Thymus (tissue), 11 donors: ENCODE data around the gene TMEM150C. TPM values are rescaled to one million over a fixed set of nuclear protein-coding genes. Genes with fewer than 3 reads are reported as not detected.

Experiments used
- DNase-seq, 9 donors: peaks; one replicate each; pipeline ENCODE4 v3.0.0-alpha.2; 2013; ENCODE audit warnings: low spot score in 9 of 9, low read depth in 6 of 9, missing footprints in 1 of 9
- H3K27ac ChIP-seq, 2 donors: one replicate each; pipeline ENCODE4 v1.5.1; 2013; ENCODE audit warnings: control low read depth in 1 of 2, low read depth in 1 of 2, low read length in 1 of 2, mild to moderate bottlenecking in 1 of 2, moderate library complexity in 1 of 2
- H3K27me3 ChIP-seq, 2 donors: one replicate each; pipeline ENCODE4 v1.5.1; 2013; ENCODE audit warnings: low read length in 1 of 2; ENCODE audit not compliant: control insufficient read depth in 2 of 2, insufficient read depth in 1 of 2
- H3K36me3 ChIP-seq, 2 donors: one replicate each; pipeline ENCODE4 v1.5.1; 2013; ENCODE audit warnings: low read length in 1 of 2, mild to moderate bottlenecking in 1 of 2, moderate library complexity in 1 of 2; ENCODE audit not compliant: control insufficient read depth in 2 of 2, insufficient read depth in 2 of 2
- H3K4me1 ChIP-seq, 2 donors: one replicate each; pipeline ENCODE4 v1.5.1; 2013; ENCODE audit warnings: low read length in 2 of 2; ENCODE audit not compliant: control insufficient read depth in 2 of 2, insufficient read depth in 2 of 2
- H3K4me3 ChIP-seq, 2 donors: one replicate each; pipeline ENCODE4 v1.5.1; 2013; ENCODE audit warnings: low read length in 2 of 2, control low read depth in 1 of 2, mild to moderate bottlenecking in 1 of 2
- H3K9me3 ChIP-seq, 2 donors: one replicate each; pipeline ENCODE4 v1.5.1; 2013; ENCODE audit warnings: low read length in 1 of 2, mild to moderate bottlenecking in 1 of 2; ENCODE audit not compliant: control insufficient read depth in 2 of 2, insufficient read depth in 1 of 2
- WGBS: extraction: QIAGEN DNeasy Blood & Tissue Kit; methylation state at CpG from one replicate; pipeline ENCODE4 v1.1.7; 2013; 5-methylcytosine and 5-hydroxymethylcytosine counted together
- polyA plus RNA-seq: library from polyadenylated mRNA; stranded (reverse); fragments of 200-250 nt; gene quantifications from one replicate; pipeline ENCODE4 v1.2.3, GENCODE V29; 2013
- total RNA-seq: library from RNA; stranded (reverse); fragments of 120-200 nt; gene quantifications from one replicate; pipeline ENCODE4 v1.2.4, GENCODE V29; 2013
- donor health status: healthy.

TMEM150C gene
- total and polyA plus RNA-seq, 2 donors = 6.1 to 18.2 TPM

DNA sequence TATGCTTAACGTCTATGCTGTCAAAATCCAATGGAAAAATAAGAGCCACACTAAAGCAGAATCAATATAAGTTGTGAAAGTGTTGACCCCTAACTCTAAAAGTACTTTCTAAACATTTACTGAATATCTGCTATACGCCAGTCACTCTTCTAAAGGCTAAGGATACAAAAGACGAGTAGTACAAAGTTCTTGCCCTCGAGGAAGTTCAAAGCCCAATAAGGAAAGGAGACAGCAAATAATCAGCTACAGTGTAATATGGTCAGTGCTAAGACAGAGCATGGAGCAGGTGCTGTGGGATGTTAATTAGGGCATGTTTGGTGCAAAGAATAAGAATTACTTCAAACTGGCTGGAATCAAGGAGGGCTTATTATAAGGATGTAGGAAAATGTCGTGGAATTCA lies 31.6 kb upstream of the TMEM150C start:
- Histone ChIP-seq H3K36me3 (no peaks in the 10 kb centered on the region), H3K27me3 (peaks cover 0 to 2% of the 10 kb centered on the region in 2 donors), H3K4me3 (no peak overlapping the region), H3K27ac (no peak overlapping the region), H3K4me1 (no peaks in the 10 kb centered on the region), H3K9me3 (no peaks in the 10 kb centered on the region)
- 89% methylated on average over 5 of the region's 5 CpGs for WGBS
- DNase-seq = no peak

- Histone ChIP-seq H3K27ac (no peak overlapping the region), H3K4me1 (no peaks in the 10 kb centered on the region), H3K9me3 (no peaks in the 10 kb centered on the region), H3K27me3 (peaks cover 0 to 2% of the 10 kb centered on the region in 2 donors), H3K4me3 (no peak overlapping the region), H3K36me3 (no peaks in the 10 kb centered on the region)
- WGBS = 82% methylated on average over 3 of the region's 3 CpGs
- DNase-seq = no peak
These were observed 30.9 kb upstream of the TMEM150C start for GRCh38 chr4:82592639-82593038.

GRCh38 chr4:82591592-82591991 lies 29.8 kb upstream of the TMEM150C start:
- Histone ChIP-seq H3K4me3 (no peak overlapping the region), H3K27me3 (peaks cover 0 to 2% of the 10 kb centered on the region in 2 donors), H3K36me3 (no peaks in the 10 kb centered on the region), H3K27ac (no peak overlapping the region), H3K9me3 (no peaks in the 10 kb centered on the region), H3K4me1 (no peaks in the 10 kb centered on the region)
- whole genome bisulfite sequencing = 92% methylated on average over 5 of the region's 5 CpGs
- DNase-seq = no peak

- no peaks in the 10 kb centered on the region for H3K4me1 ChIP-seq
- DNase-seq = no peak
- no peaks in the 10 kb centered on the region for H3K36me3 ChIP-seq
- H3K9me3 ChIP-seq = no peaks in the 10 kb centered on the region
- peaks cover 0 to 2% of the 10 kb centered on the region in 2 donors for H3K27me3 ChIP-seq
- H3K4me3 ChIP-seq = no peak overlapping the region
- no peak overlapping the region for H3K27ac ChIP-seq
- WGBS = 96% methylated on average over 1 of the region's 1 CpG
These were observed 28.0 kb upstream of the TMEM150C start for GRCh38 chr4:82589756-82590155.

GRCh38 chr4:82588771-82589270 lies 27.0 kb upstream of the TMEM150C start:
- WGBS = 94% methylated on average over 2 of the region's 2 CpGs
- Histone ChIP-seq H3K36me3 (no peaks in the 10 kb centered on the region), H3K9me3 (no peaks in the 10 kb centered on the region), H3K27ac (no peak overlapping the region), H3K4me3 (no peak overlapping the region), H3K27me3 (peaks cover 0 to 2% of the 10 kb centered on the region in 2 donors), H3K4me1 (no peaks in the 10 kb centered on the region)
- no peak for DNase-seq

- H3K27me3 ChIP-seq = peaks cover 0 to 2% of the 10 kb centered on the region in 2 donors
- H3K9me3 ChIP-seq = no peaks in the 10 kb centered on the region
- no peaks in the 10 kb centered on the region for H3K36me3 ChIP-seq
- H3K27ac ChIP-seq = no peak overlapping the region
- no peak for DNase-seq
- no peaks in the 10 kb centered on the region for H3K4me1 ChIP-seq
- WGBS = 86% methylated on average over 8 of the region's 8 CpGs
- no peak overlapping the region for H3K4me3 ChIP-seq
These were observed 26.2 kb upstream of the TMEM150C start for GRCh38 chr4:82587826-82588540.

- no peaks in the 10 kb centered on the region for H3K4me1 ChIP-seq
- 93% methylated on average over 8 of the region's 8 CpGs for WGBS
- H3K4me3 ChIP-seq = no peak overlapping the region
- H3K36me3 ChIP-seq = no peaks in the 10 kb centered on the region
- no peak overlapping the region for H3K27ac ChIP-seq
- no peaks in the 10 kb centered on the region for H3K27me3 ChIP-seq
- DNase-seq = no peak
- H3K9me3 ChIP-seq = no peaks in the 10 kb centered on the region
These were observed 24.1 kb upstream of the TMEM150C start for GRCh38 chr4:82585690-82586435.

GRCh38 chr4:82584931-82585330 lies 23.1 kb upstream of the TMEM150C start:
- no peaks in the 10 kb centered on the region for H3K9me3 ChIP-seq
- no peak for DNase-seq
- no peak overlapping the region for H3K4me3 ChIP-seq
- H3K27me3 ChIP-seq = no peaks in the 10 kb centered on the region
- WGBS = 83% methylated on average over 3 of the region's 3 CpGs
- H3K27ac ChIP-seq = no peak overlapping the region
- H3K4me1 ChIP-seq = no peaks in the 10 kb centered on the region
- H3K36me3 ChIP-seq = no peaks in the 10 kb centered on the region

GRCh38 chr4:82583897-82584587 lies 22.3 kb upstream of the TMEM150C start:
- no peak for DNase-seq
- 95% methylated on average over 5 of the region's 5 CpGs for WGBS
- Histone ChIP-seq H3K9me3 (no peaks in the 10 kb centered on the region), H3K4me3 (no peak overlapping the region), H3K4me1 (no peaks in the 10 kb centered on the region), H3K36me3 (no peaks in the 10 kb centered on the region), H3K27ac (no peak overlapping the region), H3K27me3 (no peaks in the 10 kb centered on the region)
